ENCODE results near the gene EPHB2.

DNA sequence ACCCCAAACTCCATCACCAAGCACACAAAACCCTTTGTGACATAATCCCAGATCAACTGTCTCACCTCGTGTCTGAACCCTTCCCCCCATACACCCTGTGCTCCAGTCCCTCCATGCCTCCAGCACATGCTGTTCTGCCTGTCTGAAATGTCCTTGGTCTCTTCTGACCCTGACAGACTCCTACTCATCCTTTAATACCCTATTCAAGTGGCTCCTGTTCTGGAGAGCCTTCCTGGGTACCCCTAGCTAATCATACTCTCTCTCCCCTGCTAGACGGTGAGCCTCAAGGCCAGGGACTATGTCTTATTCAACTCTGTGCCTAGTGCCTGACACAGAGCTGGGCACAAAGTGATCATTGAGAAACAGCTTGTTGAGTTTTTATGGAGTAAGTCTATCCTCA is 137.1 kb downstream of the EPHB2 start:
- TF ChIP-seq POLR2A (IDR thresholded peaks at IDR 0.05) = no peak
- TF ChIP-seq, protein P1, sequence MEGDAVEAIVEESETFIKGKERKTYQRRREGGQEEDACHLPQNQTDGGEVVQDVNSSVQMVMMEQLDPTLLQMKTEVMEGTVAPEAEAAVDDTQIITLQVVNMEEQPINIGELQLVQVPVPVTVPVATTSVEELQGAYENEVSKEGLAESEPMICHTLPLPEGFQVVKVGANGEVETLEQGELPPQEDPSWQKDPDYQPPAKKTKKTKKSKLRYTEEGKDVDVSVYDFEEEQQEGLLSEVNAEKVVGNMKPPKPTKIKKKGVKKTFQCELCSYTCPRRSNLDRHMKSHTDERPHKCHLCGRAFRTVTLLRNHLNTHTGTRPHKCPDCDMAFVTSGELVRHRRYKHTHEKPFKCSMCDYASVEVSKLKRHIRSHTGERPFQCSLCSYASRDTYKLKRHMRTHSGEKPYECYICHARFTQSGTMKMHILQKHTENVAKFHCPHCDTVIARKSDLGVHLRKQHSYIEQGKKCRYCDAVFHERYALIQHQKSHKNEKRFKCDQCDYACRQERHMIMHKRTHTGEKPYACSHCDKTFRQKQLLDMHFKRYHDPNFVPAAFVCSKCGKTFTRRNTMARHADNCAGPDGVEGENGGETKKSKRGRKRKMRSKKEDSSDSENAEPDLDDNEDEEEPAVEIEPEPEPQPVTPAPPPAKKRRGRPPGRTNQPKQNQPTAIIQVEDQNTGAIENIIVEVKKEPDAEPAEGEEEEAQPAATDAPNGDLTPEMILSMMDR (IDR thresholded peaks at IDR 0.05) = no peak
- TF ChIP-seq POLR2AphosphoS5 (IDR thresholded peaks at IDR 0.05) = no peak
- TF ChIP-seq EP300 (IDR thresholded peaks at IDR 0.05) = no peak

Measured in suprapubic skin (tissue), 4 donors.